Caco-2 (cell line): Measurements from ENCODE around the gene THBD. TPM values are rescaled to one million over a fixed set of nuclear protein-coding genes. Genes with fewer than 3 reads are reported as not detected.

ENCODE experiments used
- BruUV-seq: library from RNA; stranded (reverse); fragments of 400-500 nt; replicated peaks from 2 replicates; lab custom pipeline; 2021; lab: Mats Ljungman, UMichigan
- CTCF ChIA-PET: fragments of 300-600 bp; sonication (Branson Sonifier 250); formaldehyde crosslinking; loops from one replicate; lab custom pipeline; 2022; ENCODE audit warnings: antibody characterized with exemption; lab: Charles Lee
- POLR2A ChIA-PET: fragments of 300-600 bp; sonication (Branson Sonifier 250); formaldehyde crosslinking; loops from one replicate; lab custom pipeline; 2022; ENCODE audit warnings: antibody characterized with exemption; lab: Charles Lee
- DNase-seq, 2 experiments: peaks; one replicate each; pipeline versions ENCODE4 v3.0.0 to v3.0.0-alpha.2; 2020 to 2022
- H3K27me3 ChIP-seq: replicated peaks from 2 replicates; pipeline ENCODE4 v1.6.0; 2011; ENCODE audit warnings: low read length; ENCODE audit not compliant: control insufficient read depth, insufficient read depth
- H3K36me3 ChIP-seq: 2 replicates; pipeline ENCODE4 v1.5.1; 2011; ENCODE audit warnings: low read length; ENCODE audit not compliant: control insufficient read depth, insufficient read depth
- H3K4me1 ChIP-seq: fragments of 250-450 bp; sonication (Bioruptor Pico); 2 replicates; pipeline ENCODE4 v1.5.1; 2020; ENCODE audit warnings: mild to moderate bottlenecking
- H3K4me3 ChIP-seq: 2 replicates; pipeline ENCODE4 v1.5.1; 2011; ENCODE audit warnings: low read depth, mild to moderate bottlenecking, control low read depth, low read length
- H3K9me3 ChIP-seq: fragments of 250-450 bp; sonication (Bioruptor Pico); 2 replicates; pipeline ENCODE4 v1.5.1; 2020; ENCODE audit warnings: mild to moderate bottlenecking, moderate library complexity
- H3K27ac Mint-ChIP-seq: one replicate; pipeline ENCODE4 v1.8.0; 2022; ENCODE audit warnings: mixed read lengths; ENCODE audit not compliant: unreplicated experiment
- H3K27me3 Mint-ChIP-seq: one replicate; pipeline ENCODE4 v1.8.0; 2022; ENCODE audit warnings: mixed read lengths; ENCODE audit not compliant: insufficient read depth, unreplicated experiment
- H3K36me3 Mint-ChIP-seq: one replicate; pipeline ENCODE4 v1.8.0; 2022; ENCODE audit warnings: mild to moderate bottlenecking, mixed read lengths; ENCODE audit not compliant: insufficient read depth, unreplicated experiment
- H3K4me1 Mint-ChIP-seq: one replicate; pipeline ENCODE4 v1.8.0; 2022; ENCODE audit warnings: low read depth, mixed read lengths; ENCODE audit not compliant: unreplicated experiment
- H3K4me3 Mint-ChIP-seq: one replicate; pipeline ENCODE4 v1.8.0; 2022; ENCODE audit warnings: mild to moderate bottlenecking, moderate library complexity, mixed read lengths; ENCODE audit not compliant: unreplicated experiment
- H3K9me3 Mint-ChIP-seq: one replicate; pipeline ENCODE4 v1.8.0; 2022; ENCODE audit warnings: mixed read lengths; ENCODE audit not compliant: unreplicated experiment
- CTCF ChIP-seq, 2 experiments: fragments of 200-600 bp in 1 of 2; IDR thresholded peaks; 1 replicate in 1 of 2; 2 replicates in 1 of 2; pipeline versions ENCODE4 v1.5.1 to v1.8.0; 2011 to 2022; ENCODE audit warnings: antibody characterized with exemption in 1 of 2, control low read depth in 1 of 2, inconsistent platforms in 1 of 2, low read depth in 1 of 2, low read length in 1 of 2, mild to moderate bottlenecking in 1 of 2, moderate library complexity in 1 of 2; ENCODE audit not compliant: insufficient read depth in 1 of 2, severe bottlenecking in 1 of 2, unreplicated experiment in 1 of 2
- intact Hi-C: fragments of 100-400 bp; cut with micrococcal nuclease; formaldehyde crosslinking; loops from one replicate; pipeline ENCODE4 v1.10.0; 2022; ENCODE audit not compliant: unreplicated experiment
- total RNA-seq: library from RNA; stranded (reverse); gene quantifications from 2 replicates; pipeline ENCODE4 v1.2.3, GENCODE V29; 2022

The THBD gene
- total RNA-seq, 1 experiment from 2014 or later = 0.77 TPM

GRCh38 chr20:23007462-23007861 is 42.0 kb downstream of the THBD start:
- Mint-ChIP-seq H3K9me3 (no peaks in the 10 kb centered on the region), H3K4me3 (no peak overlapping the region), H3K27ac (no peak overlapping the region), H3K4me1 (peaks cover 7% of the 10 kb centered on the region), H3K36me3 (no peaks in the 10 kb centered on the region), H3K27me3 (no peaks in the 10 kb centered on the region)
- BruUV-seq = no TSS peak
- Histone ChIP-seq H3K4me1 (no peaks in the 10 kb centered on the region; the same call in 1 of the 2 replicates), H3K36me3 (no peaks in the 10 kb centered on the region), H3K4me3 (no peak overlapping the region), H3K9me3 (no peaks in the 10 kb centered on the region), H3K27me3 (no peaks in the 10 kb centered on the region)
- CTCF ChIA-PET = no interaction called here
- no peak for TF ChIP-seq CTCF (IDR thresholded peaks at IDR 0.05; ENCODE audit: insufficient read depth in 1 of 2, low read depth in 1 of 2, low read length in 1 of 2, severe bottlenecking in 1 of 2, unreplicated experiment in 1 of 2)
- intact Hi-C loops = no loop called here
- POLR2A ChIA-PET = no interaction called here
- no peak for DNase-seq

- H3K4me3 ChIP-seq = no peak overlapping the region
- Mint-ChIP-seq H3K36me3 (no peaks in the 10 kb centered on the region), H3K4me3 (no peak overlapping the region), H3K27me3 (no peaks in the 10 kb centered on the region), H3K9me3 (no peaks in the 10 kb centered on the region), H3K4me1 (peaks cover 7% of the 10 kb centered on the region), H3K27ac (no peak overlapping the region)
- POLR2A ChIA-PET = no interaction called here
- H3K4me1 ChIP-seq = no peaks in the 10 kb centered on the region; the same call in 1 of the 2 replicates
- no peaks in the 10 kb centered on the region for H3K36me3 ChIP-seq
- CTCF ChIA-PET = no interaction called here
- H3K27me3 ChIP-seq = no peaks in the 10 kb centered on the region
- DNase-seq = no peak
- intact Hi-C loops = no loop called here
- H3K9me3 ChIP-seq = no peaks in the 10 kb centered on the region
- no peak for TF ChIP-seq CTCF (IDR thresholded peaks at IDR 0.05; ENCODE audit: insufficient read depth in 1 of 2, low read depth in 1 of 2, low read length in 1 of 2, severe bottlenecking in 1 of 2, unreplicated experiment in 1 of 2)
- BruUV-seq = no TSS peak
These were observed 43.7 kb downstream of the THBD start for GRCh38 chr20:23005776-23006175.

GRCh38 chr20:23003881-23004460 is 45.5 kb downstream of the THBD start:
- no peaks in the 10 kb centered on the region for H3K4me1 ChIP-seq
- POLR2A ChIA-PET = no interaction called here
- no peak for TF ChIP-seq CTCF (IDR thresholded peaks at IDR 0.05; ENCODE audit: insufficient read depth in 1 of 2, low read depth in 1 of 2, low read length in 1 of 2, severe bottlenecking in 1 of 2, unreplicated experiment in 1 of 2)
- no peak overlapping the region for H3K27ac Mint-ChIP-seq
- CTCF ChIA-PET = no interaction called here
- no peaks in the 10 kb centered on the region for H3K9me3 Mint-ChIP-seq
- intact Hi-C loops = no loop called here
- no peaks in the 10 kb centered on the region for H3K27me3 Mint-ChIP-seq
- H3K4me1 Mint-ChIP-seq = no peaks in the 10 kb centered on the region
- no peaks in the 10 kb centered on the region for H3K9me3 ChIP-seq
- no peaks in the 10 kb centered on the region for H3K27me3 ChIP-seq
- BruUV-seq = no TSS peak
- no peaks in the 10 kb centered on the region for H3K36me3 ChIP-seq
- no peaks in the 10 kb centered on the region for H3K36me3 Mint-ChIP-seq
- no peak overlapping the region for H3K4me3 Mint-ChIP-seq
- H3K4me3 ChIP-seq = no peak overlapping the region
- DNase-seq = no peak
